ENCODE results near the gene TMTC4. TPM values are rescaled to one million over a fixed set of nuclear protein-coding genes. Genes with fewer than 3 reads are reported as not detected.
"Not testable (repeated sequence)": the region's sequence is repeated elsewhere in the genome, so short reads cannot be mapped to it uniquely, and the experiment has no call there.

The TMTC4 gene, protein sequence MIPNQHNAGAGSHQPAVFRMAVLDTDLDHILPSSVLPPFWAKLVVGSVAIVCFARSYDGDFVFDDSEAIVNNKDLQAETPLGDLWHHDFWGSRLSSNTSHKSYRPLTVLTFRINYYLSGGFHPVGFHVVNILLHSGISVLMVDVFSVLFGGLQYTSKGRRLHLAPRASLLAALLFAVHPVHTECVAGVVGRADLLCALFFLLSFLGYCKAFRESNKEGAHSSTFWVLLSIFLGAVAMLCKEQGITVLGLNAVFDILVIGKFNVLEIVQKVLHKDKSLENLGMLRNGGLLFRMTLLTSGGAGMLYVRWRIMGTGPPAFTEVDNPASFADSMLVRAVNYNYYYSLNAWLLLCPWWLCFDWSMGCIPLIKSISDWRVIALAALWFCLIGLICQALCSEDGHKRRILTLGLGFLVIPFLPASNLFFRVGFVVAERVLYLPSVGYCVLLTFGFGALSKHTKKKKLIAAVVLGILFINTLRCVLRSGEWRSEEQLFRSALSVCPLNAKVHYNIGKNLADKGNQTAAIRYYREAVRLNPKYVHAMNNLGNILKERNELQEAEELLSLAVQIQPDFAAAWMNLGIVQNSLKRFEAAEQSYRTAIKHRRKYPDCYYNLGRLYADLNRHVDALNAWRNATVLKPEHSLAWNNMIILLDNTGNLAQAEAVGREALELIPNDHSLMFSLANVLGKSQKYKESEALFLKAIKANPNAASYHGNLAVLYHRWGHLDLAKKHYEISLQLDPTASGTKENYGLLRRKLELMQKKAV
- total RNA-seq = 10 to 100 TPM; 26.0 to 33.0 TPM

GRCh38 chr13:100674572-100674871, at the start of gene TMTC4:
TMTC4 (minus strand) TSS chr13:100674795; CDS start chr13:100670362, 4,433 bp downstream.
- Mint-ChIP-seq H3K9me3 (ENCODE audit: low read depth) (peaks cover 3% of the 10 kb centered on the region), H3K27ac (peak within 1 kb of the TSS; percentile 91), H3K36me3 (peaks cover 7% of the 10 kb centered on the region), H3K4me3 (peak within 1 kb of the TSS; percentile 87), H3K27me3 (peaks cover 4% of the 10 kb centered on the region), H3K4me1 (peaks cover 28% of the 10 kb centered on the region)
- DNase-seq (no peak), ATAC-seq (peak; percentile 58)
- CTCF ChIA-PET = interaction anchor here (0.7 to 1.6 kb wide), 5 partner anchors 17 to 461 kb away, joined by 3 to 8 read pairs (median 3); no protein-coding TSS in a partner anchor

DNA sequence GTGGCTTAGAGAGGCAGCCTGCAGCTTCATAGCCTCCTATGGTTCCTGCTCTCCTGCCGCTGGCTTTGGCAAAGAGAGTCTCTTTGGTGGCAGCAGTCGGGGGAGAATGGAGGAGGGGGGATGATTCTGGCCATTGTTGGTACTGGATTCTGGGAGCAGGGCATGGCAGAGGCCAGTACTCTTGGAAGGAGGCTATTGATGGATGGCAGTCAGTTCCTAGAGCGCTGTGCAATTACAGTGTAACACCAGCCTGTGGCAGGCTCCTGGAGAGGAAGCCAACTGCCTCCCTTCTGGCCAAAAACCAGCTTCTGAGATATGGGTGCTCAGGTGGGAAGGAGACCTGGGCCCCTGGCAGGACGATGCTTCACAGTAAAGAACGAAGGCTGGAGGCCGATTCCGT, 47.9 kb upstream of the TMTC4 start:
- CTCF ChIA-PET = interaction anchor here (0.8 to 1.3 kb wide), 2 partner anchors 10 to 232 kb away, joined by 3 to 4 read pairs; no protein-coding TSS in a partner anchor
- DNase-seq (no peak), ATAC-seq (no peak)
- H3K27me3 Mint-ChIP-seq = peaks cover 13% of the 10 kb centered on the region
- H3K9me3 Mint-ChIP-seq (ENCODE audit: low read depth) = peaks cover 2% of the 10 kb centered on the region
- no peaks in the 10 kb centered on the region for H3K36me3 Mint-ChIP-seq
- no peak overlapping the region for H3K27ac Mint-ChIP-seq
- H3K4me3 Mint-ChIP-seq = no peak overlapping the region
- H3K4me1 Mint-ChIP-seq = no peaks in the 10 kb centered on the region

- DNase-seq = peak; percentile 66
- CTCF ChIA-PET = interaction anchor here (0.8 kb wide), 1 partner anchor 232 kb away, joined by 3 read pairs; no protein-coding TSS in a partner anchor
- Mint-ChIP-seq H3K4me1 (no peaks in the 10 kb centered on the region), H3K36me3 (no peaks in the 10 kb centered on the region), H3K27ac (no peak overlapping the region), H3K4me3 (no peak overlapping the region), H3K9me3 (ENCODE audit: low read depth) (peaks cover 2% of the 10 kb centered on the region), H3K27me3 (peaks cover 10% of the 10 kb centered on the region)
- no peak for ATAC-seq
These were observed 47.4 kb upstream of the TMTC4 start for GRCh38 chr13:100721885-100722512.

DNA sequence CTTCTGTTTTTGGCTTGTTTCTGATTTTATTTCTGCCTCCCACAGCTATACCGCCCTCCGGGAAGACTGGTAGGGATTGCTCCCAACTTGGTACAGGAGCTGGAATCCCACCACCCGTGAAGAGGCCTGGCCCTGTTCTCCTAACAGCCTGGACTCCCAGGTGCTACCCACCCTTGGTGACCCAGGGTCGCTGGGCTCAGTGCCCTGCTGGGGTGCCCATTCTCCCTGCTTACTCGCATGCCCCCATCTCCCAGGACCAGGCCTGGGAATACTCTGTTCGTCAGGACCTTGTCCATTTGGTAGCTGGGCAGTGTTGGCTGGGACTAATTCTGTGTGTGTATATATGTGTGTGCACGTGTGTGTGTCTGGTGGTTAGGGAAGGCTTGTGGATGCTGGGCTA, 41.0 kb upstream of the TMTC4 start:
- no peak overlapping the region for H3K4me3 Mint-ChIP-seq
- no peaks in the 10 kb centered on the region for H3K4me1 Mint-ChIP-seq
- ATAC-seq (no peak), DNase-seq (no peak)
- no peak overlapping the region for H3K27ac Mint-ChIP-seq
- CTCF ChIA-PET = no interaction called here
- H3K36me3 Mint-ChIP-seq = no peaks in the 10 kb centered on the region
- H3K27me3 Mint-ChIP-seq = peaks cover 3% of the 10 kb centered on the region
- no peaks in the 10 kb centered on the region for H3K9me3 Mint-ChIP-seq (ENCODE audit: low read depth)

GRCh38 chr13:100714478-100714877, 39.9 kb upstream of the TMTC4 start:
- H3K4me3 Mint-ChIP-seq = no peak overlapping the region
- ATAC-seq = no peak
- peaks cover 3% of the 10 kb centered on the region for H3K27me3 Mint-ChIP-seq
- no peak for DNase-seq
- H3K4me1 Mint-ChIP-seq = no peaks in the 10 kb centered on the region
- CTCF ChIA-PET = no interaction called here
- no peaks in the 10 kb centered on the region for H3K36me3 Mint-ChIP-seq
- no peaks in the 10 kb centered on the region for H3K9me3 Mint-ChIP-seq (ENCODE audit: low read depth)
- H3K27ac Mint-ChIP-seq = no peak overlapping the region

DNA sequence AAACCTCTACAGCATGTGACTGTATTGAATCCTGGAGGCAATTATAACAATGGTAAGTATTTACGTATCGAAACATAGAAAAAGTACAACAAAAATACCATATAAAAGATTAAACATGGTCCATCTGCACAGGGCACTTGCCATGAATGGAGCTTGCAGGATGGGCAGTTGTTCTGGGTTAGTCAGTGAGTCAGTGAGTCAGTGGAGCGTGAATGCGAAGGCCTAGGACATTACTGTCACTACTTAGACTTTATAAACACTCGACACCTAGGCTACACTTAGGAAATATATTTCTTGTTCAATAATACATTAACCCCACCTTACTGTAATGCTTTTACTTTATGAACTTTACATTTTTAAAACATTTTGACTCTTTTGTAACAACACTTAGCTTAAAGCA, 35.6 kb upstream of the TMTC4 start:
- H3K27ac Mint-ChIP-seq = no peak overlapping the region
- CTCF ChIA-PET = no interaction called here
- ATAC-seq = no peak
- no peaks in the 10 kb centered on the region for H3K4me1 Mint-ChIP-seq
- no peaks in the 10 kb centered on the region for H3K36me3 Mint-ChIP-seq
- H3K9me3 Mint-ChIP-seq (ENCODE audit: low read depth) = no peaks in the 10 kb centered on the region
- no peak overlapping the region for H3K4me3 Mint-ChIP-seq
- H3K27me3 Mint-ChIP-seq = peaks cover 6% of the 10 kb centered on the region
- DNase-seq = no peak

DNA sequence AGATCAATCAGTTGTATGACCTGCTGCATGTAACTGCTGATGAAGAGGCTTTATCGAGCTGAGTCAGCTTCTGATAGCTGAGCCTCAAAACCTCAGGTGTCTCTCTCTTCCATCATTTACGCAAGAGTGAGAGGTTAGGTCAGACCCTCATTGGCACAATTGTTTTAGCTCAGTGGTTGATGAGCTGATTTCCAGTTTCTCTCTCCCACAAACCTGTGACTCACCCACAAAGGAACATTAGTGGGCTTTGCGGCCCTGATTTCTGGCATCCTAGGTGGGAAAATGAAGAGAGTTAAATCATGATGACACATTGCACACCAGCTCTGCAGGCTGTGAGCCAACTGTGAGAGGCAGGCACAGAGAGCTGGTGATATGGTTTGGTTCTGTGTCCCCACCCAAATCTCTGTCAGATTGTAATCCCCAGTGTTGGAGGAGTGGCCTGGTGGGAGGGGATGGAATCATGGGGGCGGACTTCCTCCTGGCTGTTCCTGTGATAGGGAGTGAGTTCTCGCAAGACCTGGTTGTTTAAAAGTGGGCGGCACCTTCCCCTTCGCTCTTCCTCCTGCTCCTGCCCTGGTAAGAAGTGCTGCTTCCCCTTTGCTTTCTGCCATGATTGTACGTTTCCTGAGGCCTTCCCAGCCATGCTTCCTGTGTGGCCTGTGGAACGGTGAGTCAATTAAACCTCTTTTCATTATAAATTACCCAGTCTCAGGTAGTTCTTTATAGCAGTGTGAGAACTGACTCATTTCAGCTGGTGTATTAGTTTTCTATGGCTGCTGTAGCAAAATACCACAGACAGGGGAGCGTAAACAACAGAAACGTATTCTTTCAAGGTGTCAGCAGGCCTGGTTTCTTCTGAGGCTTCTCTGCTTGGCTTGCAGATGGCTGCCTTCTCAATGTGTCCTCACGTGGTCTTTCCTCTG, 33.5 kb upstream of the TMTC4 start:
- Mint-ChIP-seq H3K4me1 (no peaks in the 10 kb centered on the region), H3K36me3 (no peaks in the 10 kb centered on the region), H3K4me3 (no peak overlapping the region), H3K27me3 (peaks cover 3% of the 10 kb centered on the region), H3K27ac (no peak overlapping the region), H3K9me3 (ENCODE audit: low read depth) (no peaks in the 10 kb centered on the region)
- CTCF ChIA-PET = no interaction called here
- no peak for ATAC-seq
- DNase-seq = no peak

DNA sequence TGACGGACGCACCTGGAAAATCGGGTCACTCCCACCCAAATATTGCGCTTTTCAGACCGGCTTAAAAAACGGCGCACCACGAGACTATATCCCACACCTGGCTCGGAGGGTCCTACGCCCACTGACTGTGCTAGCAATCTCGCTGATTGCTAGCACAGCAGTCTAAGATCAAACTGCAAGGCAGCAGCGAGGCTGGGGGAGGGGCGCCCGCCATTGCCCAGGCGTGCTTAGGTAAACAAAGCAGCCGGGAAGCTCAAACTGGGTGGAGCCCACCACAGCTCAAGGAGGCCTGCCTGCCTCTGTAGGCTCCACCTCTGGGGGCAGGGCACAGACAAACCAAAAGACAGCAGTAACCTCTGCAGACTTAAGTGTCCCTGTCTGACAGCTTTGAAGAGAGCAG, 23.7 kb upstream of the TMTC4 start:
- CTCF ChIA-PET; H3K4me1 Mint-ChIP-seq; H3K9me3 Mint-ChIP-seq (ENCODE audit: low read depth); DNase-seq; H3K27ac Mint-ChIP-seq; ATAC-seq; H3K36me3 Mint-ChIP-seq; H3K4me3 Mint-ChIP-seq; H3K27me3 Mint-ChIP-seq: not testable (repeated sequence)

DNA sequence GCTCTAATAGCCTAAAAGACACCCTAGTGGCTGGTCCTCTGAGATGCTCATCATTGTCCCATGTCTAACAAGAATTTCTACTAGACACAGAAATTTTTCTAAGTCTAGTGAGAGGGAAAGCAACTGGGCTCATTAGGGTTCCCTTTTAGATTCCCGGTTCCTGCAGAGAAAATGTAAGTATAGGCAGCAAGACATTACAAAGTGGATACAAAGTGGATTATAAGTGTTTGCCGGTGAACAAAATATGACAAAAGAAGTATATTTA, 20.8 kb upstream of the TMTC4 start:
- CTCF ChIA-PET = no interaction called here
- DNase-seq = no peak
- H3K27me3 Mint-ChIP-seq = peaks cover 14% of the 10 kb centered on the region
- no peak for ATAC-seq
- H3K27ac Mint-ChIP-seq = no peak overlapping the region
- H3K4me3 Mint-ChIP-seq = no peak overlapping the region
- no peaks in the 10 kb centered on the region for H3K9me3 Mint-ChIP-seq (ENCODE audit: low read depth)
- no peaks in the 10 kb centered on the region for H3K4me1 Mint-ChIP-seq
- H3K36me3 Mint-ChIP-seq = no peaks in the 10 kb centered on the region

GRCh38 chr13:100694722-100695508, 20.3 kb upstream of the TMTC4 start:
- Mint-ChIP-seq H3K4me1 (no peaks in the 10 kb centered on the region), H3K27ac (no peak overlapping the region), H3K9me3 (ENCODE audit: low read depth) (no peaks in the 10 kb centered on the region), H3K36me3 (no peaks in the 10 kb centered on the region), H3K27me3 (peaks cover 14% of the 10 kb centered on the region), H3K4me3 (no peak overlapping the region)
- no peak for ATAC-seq
- DNase-seq = no peak
- CTCF ChIA-PET = no interaction called here

- H3K36me3 Mint-ChIP-seq = peaks cover 3% of the 10 kb centered on the region
- H3K4me1 Mint-ChIP-seq = no peaks in the 10 kb centered on the region
- no peak overlapping the region for H3K27ac Mint-ChIP-seq
- peaks cover 8% of the 10 kb centered on the region for H3K9me3 Mint-ChIP-seq (ENCODE audit: low read depth)
- no peak for DNase-seq
- H3K4me3 Mint-ChIP-seq = no peak overlapping the region
- CTCF ChIA-PET = no interaction called here
- peaks cover 27% of the 10 kb centered on the region for H3K27me3 Mint-ChIP-seq
- ATAC-seq = no peak
These were observed 14.6 kb upstream of the TMTC4 start for GRCh38 chr13:100689191-100689590.

DNA sequence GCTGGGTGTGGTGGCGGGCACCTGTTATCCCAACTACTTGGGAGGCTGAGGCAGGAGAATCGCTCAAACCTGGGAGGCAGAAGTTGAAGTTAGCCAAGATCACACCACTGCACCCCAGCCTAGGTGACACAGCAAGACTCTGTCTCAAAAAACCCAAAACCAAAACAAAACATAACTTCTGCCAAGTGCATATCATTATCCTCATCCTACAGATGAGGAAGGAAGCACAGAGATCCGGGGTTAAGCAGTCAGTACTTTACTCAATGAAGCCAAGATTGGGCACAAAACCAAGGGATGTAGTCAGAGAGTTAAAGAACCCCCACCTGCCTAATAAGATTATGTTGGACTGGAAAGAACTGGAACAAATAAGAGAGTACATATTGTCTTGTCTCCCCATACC, 5.5 kb upstream of the TMTC4 start:
- CTCF ChIA-PET = no interaction called here
- Mint-ChIP-seq H3K9me3 (ENCODE audit: low read depth) (peaks cover 3% of the 10 kb centered on the region), H3K4me3 (no peak overlapping the region), H3K4me1 (peaks cover 9% of the 10 kb centered on the region), H3K27me3 (peaks cover 11% of the 10 kb centered on the region), H3K36me3 (peaks cover 2% of the 10 kb centered on the region), H3K27ac (no peak overlapping the region)
- ATAC-seq (no peak), DNase-seq (no peak)
